Measurements from ENCODE around the gene ROBO2. TPM values are rescaled to one million over a fixed set of nuclear protein-coding genes. Genes with fewer than 3 reads are reported as not detected.

Gene ROBO2
- total and polyA plus RNA-seq, 10 of the 15 experiments (the other 5 are each of a cell fraction or from before 2014, with no cell fraction given) = 0.22 to 2.5 (median 0.81) TPM

DNA sequence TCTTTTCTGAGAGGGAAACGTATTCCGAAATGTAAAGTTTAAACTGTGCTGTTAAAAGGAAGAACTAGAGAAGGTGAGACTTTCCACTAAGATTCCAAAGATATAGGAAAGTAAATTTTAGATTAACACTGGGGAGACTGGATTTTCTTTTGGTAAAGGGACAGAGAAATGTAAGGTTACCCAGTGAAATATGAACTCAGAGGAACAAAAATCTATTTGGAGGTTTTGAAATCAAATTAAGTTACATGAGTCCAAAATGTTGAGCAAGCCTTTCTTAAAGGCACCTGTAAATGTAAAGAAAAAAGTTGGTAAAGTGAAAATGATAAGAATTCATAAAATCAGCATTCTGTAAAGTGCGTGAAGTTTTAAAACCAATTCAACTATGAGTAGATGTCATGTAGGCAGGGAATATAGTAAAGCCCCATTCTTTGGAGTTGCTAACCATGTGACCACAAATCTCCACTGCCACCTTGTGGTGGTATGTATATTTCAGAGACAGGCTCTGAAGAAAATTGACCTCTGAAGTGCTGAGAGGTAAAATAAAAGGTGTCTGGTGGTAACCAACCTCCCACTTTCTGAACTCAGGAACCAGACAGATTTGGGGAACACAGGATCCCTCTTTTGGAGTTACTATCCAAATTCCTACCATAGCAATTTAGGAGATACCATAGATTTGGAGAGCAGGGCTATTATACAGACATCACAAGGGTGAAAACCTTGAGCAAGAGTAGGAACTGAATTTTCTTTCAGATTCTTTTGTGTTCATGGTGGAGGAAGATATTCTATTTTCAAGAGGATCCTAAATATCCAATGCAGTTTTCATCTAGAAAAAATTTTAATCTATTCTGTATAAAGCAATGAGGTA lies 215.3 kb downstream of the ROBO2 start (continued):
- TF ChIP-seq NR2C2 (IDR thresholded peaks at IDR 0.05; ENCODE audit: borderline replicate concordance, control insufficient read depth, insufficient read length, low read depth) (no peak), TCF12 (IDR thresholded peaks at IDR 0.05; ENCODE audit: low read depth, low read length) (no peak)
- TF ChIP-seq, protein P1, sequence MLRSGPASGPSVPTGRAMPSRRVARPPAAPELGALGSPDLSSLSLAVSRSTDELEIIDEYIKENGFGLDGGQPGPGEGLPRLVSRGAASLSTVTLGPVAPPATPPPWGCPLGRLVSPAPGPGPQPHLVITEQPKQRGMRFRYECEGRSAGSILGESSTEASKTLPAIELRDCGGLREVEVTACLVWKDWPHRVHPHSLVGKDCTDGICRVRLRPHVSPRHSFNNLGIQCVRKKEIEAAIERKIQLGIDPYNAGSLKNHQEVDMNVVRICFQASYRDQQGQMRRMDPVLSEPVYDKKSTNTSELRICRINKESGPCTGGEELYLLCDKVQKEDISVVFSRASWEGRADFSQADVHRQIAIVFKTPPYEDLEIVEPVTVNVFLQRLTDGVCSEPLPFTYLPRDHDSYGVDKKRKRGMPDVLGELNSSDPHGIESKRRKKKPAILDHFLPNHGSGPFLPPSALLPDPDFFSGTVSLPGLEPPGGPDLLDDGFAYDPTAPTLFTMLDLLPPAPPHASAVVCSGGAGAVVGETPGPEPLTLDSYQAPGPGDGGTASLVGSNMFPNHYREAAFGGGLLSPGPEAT (IDR thresholded peaks at IDR 0.05; ENCODE audit: low read depth) = no peak
- TF ChIP-seq, protein P2, sequence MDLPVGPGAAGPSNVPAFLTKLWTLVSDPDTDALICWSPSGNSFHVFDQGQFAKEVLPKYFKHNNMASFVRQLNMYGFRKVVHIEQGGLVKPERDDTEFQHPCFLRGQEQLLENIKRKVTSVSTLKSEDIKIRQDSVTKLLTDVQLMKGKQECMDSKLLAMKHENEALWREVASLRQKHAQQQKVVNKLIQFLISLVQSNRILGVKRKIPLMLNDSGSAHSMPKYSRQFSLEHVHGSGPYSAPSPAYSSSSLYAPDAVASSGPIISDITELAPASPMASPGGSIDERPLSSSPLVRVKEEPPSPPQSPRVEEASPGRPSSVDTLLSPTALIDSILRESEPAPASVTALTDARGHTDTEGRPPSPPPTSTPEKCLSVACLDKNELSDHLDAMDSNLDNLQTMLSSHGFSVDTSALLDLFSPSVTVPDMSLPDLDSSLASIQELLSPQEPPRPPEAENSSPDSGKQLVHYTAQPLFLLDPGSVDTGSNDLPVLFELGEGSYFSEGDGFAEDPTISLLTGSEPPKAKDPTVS (IDR thresholded peaks at IDR 0.05; ENCODE audit: low read depth, low read length) = no peak
- TF ChIP-seq, protein P3, sequence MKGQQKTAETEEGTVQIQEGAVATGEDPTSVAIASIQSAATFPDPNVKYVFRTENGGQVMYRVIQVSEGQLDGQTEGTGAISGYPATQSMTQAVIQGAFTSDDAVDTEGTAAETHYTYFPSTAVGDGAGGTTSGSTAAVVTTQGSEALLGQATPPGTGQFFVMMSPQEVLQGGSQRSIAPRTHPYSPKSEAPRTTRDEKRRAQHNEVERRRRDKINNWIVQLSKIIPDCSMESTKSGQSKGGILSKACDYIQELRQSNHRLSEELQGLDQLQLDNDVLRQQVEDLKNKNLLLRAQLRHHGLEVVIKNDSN (IDR thresholded peaks at IDR 0.05; ENCODE audit: borderline replicate concordance, extremely low read length, insufficient read depth, low read depth, low read length) = no peak

Measured in GM12878 (cell line).